ENCODE results near the gene ADAT3.

Gene ADAT3

GRCh38 chr19:1859331-1859781, 45.8 kb upstream of the ADAT3 start (continued):
- TF ChIP-seq, protein P1, sequence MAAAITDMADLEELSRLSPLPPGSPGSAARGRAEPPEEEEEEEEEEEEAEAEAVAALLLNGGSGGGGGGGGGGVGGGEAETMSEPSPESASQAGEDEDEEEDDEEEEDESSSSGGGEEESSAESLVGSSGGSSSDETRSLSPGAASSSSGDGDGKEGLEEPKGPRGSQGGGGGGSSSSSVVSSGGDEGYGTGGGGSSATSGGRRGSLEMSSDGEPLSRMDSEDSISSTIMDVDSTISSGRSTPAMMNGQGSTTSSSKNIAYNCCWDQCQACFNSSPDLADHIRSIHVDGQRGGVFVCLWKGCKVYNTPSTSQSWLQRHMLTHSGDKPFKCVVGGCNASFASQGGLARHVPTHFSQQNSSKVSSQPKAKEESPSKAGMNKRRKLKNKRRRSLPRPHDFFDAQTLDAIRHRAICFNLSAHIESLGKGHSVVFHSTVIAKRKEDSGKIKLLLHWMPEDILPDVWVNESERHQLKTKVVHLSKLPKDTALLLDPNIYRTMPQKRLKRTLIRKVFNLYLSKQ (tag by site-specific recombination; IDR thresholded peaks at IDR 0.05; ENCODE audit: borderline replicate concordance) = no peak
- TF ChIP-seq REST (tag by site-specific recombination; IDR thresholded peaks at IDR 0.05) (no peak), ZNF394 (tag by site-specific recombination; IDR thresholded peaks at IDR 0.05; ENCODE audit: borderline replicate concordance) (no peak), PRDM10 (tag by site-specific recombination; IDR thresholded peaks at IDR 0.05) (no peak), ZSCAN5A (tag by site-specific recombination; IDR thresholded peaks at IDR 0.05) (0 out of 2 replicates have a peak, but pooled peaks have one; percentile 10), WT1 (tag by site-specific recombination; IDR thresholded peaks at IDR 0.05) (peak; percentile 74)
- TF ChIP-seq, protein P2, sequence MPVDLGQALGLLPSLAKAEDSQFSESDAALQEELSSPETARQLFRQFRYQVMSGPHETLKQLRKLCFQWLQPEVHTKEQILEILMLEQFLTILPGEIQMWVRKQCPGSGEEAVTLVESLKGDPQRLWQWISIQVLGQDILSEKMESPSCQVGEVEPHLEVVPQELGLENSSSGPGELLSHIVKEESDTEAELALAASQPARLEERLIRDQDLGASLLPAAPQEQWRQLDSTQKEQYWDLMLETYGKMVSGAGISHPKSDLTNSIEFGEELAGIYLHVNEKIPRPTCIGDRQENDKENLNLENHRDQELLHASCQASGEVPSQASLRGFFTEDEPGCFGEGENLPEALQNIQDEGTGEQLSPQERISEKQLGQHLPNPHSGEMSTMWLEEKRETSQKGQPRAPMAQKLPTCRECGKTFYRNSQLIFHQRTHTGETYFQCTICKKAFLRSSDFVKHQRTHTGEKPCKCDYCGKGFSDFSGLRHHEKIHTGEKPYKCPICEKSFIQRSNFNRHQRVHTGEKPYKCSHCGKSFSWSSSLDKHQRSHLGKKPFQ (tag by site-specific recombination; IDR thresholded peaks at IDR 0.05) = no peak

DNA sequence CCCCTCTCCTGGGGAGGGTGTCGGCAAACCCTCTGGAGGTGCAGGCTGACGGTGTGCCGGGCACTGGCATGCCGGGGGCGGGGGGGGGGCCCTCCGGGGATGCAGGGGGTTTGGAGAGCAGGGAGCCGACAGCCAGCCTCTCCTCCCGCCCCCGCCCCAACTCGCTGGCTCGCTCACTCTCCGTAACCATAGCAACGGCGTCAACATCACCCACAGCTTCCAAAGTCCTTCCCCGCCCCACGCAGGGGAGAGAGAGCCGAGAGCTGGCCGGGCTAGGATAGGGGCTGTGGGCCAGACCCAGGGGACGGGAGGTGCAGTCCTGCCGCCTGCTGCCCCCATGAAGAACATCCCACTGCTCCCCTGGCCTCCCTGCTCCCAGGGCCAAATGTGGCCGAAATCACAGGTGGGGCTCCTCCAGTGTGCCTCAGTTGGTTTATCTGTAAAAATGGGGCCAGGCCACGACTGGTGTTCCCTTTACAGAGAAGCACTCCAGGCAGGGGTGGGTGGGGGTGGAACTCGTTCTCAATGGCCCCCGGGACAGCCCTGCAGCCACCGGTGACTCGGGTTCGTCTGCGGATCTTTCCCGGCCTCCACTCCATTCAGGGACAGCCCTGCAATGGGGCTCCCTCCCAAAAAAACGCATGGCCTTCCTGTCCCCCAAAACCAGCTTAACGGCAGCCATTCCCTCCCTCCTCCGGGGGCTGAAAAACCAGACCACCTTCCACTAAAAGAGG, 45.0 kb upstream of the ADAT3 start:
- Histone ChIP-seq H3K9me3 (ENCODE audit: control insufficient read depth, insufficient read depth, low read depth, low read length) (no peaks in the 10 kb centered on the region), H3K4me3 (ENCODE audit: low read depth, low read length) (no peak overlapping the region), H3K27ac (ENCODE audit: extremely low read depth, low read depth, low read length) (no peak overlapping the region), H3K4me1 (ENCODE audit: control insufficient read depth, insufficient read depth, low read length) (peaks cover 21% of the 10 kb centered on the region), H3K36me3 (ENCODE audit: control insufficient read depth in 2 of 2, insufficient read depth in 1 of 2, low read length in 2 of 2) (no peaks in the 10 kb centered on the region)
- POLR2A ChIA-PET = interaction anchor here (0.6 to 0.7 kb wide), 3 partner anchors 24 to 196 kb away, joined by 3 to 7 read pairs (median 4); no protein-coding TSS in a partner anchor
- CTCF ChIA-PET = interaction anchor here (0.6 to 1.0 kb wide), 3 partner anchors 8 to 153 kb away, joined by 3 to 4 read pairs (median 3); no protein-coding TSS in a partner anchor
- TF ChIP-seq GLIS2 (tag by site-specific recombination; IDR thresholded peaks at IDR 0.05) (peak; percentile 42; the same call in 1 of the 2 replicates), SP2 (tag by site-specific recombination; IDR thresholded peaks at IDR 0.05) (peak; percentile 47; the same call in 1 of the 2 replicates), ZBTB17 (tag by site-specific recombination; IDR thresholded peaks at IDR 0.05) (peak; percentile 51; the same call in 1 of the 2 replicates), ZBTB44 (tag by site-specific recombination; IDR thresholded peaks at IDR 0.05) (no peak), PATZ1 (tag by site-specific recombination; IDR thresholded peaks at IDR 0.05) (peak; percentile 68; the same call in 1 of the 2 replicates), ZNF529 (tag by site-specific recombination; IDR thresholded peaks at IDR 0.05; ENCODE audit: insufficient replicate concordance) (no peak), ZNF169 (tag by site-specific recombination; IDR thresholded peaks at IDR 0.05) (no peak)
- TF ChIP-seq, protein P3, sequence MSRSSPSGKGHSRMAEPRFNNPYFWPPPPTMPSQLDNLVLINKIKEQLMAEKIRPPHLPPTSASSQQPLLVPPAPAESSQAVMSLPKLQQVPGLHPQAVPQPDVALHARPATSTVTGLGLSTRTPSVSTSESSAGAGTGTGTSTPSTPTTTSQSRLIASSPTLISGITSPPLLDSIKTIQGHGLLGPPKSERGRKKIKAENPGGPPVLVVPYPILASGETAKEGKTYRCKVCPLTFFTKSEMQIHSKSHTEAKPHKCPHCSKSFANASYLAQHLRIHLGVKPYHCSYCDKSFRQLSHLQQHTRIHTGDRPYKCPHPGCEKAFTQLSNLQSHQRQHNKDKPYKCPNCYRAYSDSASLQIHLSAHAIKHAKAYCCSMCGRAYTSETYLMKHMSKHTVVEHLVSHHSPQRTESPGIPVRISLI (tag by site-specific recombination; IDR thresholded peaks at IDR 0.05) = no peak
